HG03139 (cell line): Measurements from ENCODE around the gene MAP3K4.
A peak's percentile ranks its signal among the peaks of the same experiment; 100 is the strongest.

ENCODE experiments used
- ATAC-seq: cut with Tn5 transposase; IDR thresholded peaks from one replicate; pipeline ENCODE4 v1.9.1; 2021; ENCODE audit not compliant: unreplicated experiment

MAP3K4 gene

DNA sequence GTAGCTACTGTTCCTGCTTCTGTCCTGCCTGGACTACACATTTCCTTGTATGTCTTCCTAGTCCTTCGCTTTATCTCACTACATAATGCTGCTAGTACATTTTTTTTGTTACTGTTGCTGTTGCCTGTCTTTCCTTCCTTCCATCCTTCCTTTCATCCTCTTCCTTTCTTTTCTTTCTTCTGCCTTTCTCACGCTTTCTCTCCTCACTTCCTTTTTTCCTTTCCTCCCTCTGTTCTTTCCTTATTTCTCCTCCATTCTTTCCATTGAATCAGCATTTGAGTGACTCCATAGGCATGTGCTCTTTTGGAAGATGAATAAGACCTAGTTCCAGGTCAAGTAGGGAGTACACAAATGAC is 46.3 kb downstream of the MAP3K4 start:
- ATAC-seq: no peak

DNA sequence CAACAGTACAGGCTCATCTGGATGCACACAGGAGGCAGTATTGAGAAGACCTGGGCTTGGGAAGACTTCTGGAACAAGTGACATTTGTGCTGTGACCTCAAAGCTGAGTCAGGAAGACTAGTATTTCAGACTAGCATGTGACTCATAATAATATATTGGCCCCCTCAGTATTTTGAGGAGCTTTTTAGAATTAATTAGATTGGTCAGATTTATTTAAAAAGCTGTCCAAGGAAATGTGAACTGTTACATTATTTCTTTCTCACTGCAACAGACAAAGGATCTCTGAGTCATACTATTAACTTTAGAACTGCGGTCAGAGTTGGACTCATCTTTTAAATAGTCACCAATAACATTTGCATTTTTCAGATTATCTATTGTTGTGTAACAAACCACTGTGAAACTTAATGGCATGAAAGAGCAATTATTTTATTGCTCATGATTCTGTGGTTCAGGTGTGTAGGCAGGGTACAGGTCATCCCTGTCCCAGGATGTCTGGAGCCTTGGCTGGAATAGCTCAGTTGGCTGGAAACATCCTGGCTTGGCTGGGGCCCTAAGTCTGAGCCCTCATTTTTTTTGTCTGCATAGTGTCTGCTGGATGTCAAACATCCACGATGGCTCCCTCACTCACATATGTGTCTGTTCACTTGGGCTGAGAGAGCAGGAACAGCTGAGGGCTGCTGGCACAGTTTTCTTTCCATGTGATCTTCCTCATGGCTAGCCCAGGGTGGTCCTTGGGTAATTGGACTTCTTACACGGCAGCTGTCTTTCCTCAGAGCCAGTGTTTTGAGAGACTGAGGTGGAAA is 46.9 kb downstream of the MAP3K4 start:
- peak; percentile 77 for ATAC-seq

DNA sequence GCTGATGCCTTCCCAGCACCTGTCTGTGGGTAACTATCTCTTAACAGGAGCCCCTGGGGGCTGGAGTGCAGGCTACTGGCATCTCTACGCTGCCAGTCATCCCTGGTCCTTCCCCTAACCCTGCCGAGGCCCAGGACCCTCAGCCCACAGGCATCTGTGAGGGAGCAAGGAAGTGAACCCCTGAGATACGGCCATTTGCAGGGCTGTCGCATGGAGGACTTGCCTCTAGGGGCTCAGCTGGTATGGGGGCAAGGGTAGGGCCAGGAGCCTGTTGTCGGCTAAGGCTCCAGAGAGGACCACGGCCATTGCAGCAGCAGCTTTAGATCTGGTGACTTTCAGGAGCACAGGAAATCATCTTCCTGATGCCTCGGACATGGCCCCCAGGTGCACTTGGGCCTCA is 49.7 kb downstream of the MAP3K4 start:
- ATAC-seq: no peak

DNA sequence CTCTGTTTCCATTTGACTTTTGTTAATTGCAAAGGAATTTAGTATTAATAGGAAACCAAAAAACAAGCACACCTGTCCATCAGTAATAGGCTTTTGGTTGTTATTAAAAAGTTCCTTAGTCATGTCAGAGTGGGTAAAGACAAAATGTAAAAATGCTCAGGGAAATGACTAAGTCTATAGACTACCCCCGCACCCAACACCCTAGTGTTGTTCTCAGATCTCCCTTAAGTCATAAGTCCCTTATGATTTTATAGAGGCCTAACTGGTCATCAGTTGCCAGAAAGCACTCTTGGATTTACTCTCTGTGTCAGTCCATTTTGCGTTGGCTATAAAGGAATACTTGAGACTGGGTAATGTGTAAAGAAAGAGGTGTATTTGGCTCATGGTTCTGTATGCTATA is 52.8 kb downstream of the MAP3K4 start:
- no peak for ATAC-seq

DNA sequence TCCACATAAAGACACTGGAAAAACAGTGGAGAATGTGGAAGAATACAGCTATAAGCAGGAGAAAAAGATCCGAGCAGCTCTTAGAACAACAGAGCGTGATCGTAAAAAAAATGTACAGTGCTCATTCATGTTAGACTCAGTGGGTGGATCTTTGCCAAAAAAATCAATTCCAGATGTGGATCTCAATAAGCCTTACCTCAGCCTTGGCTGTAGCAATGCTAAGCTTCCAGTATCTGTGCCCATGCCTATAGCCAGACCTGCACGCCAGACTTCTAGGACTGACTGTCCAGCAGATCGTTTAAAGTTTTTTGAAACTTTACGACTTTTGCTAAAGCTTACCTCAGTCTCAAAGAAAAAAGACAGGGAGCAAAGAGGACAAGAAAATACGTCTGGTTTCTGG is 57.1 kb downstream of the MAP3K4 start:
- no peak for ATAC-seq

DNA sequence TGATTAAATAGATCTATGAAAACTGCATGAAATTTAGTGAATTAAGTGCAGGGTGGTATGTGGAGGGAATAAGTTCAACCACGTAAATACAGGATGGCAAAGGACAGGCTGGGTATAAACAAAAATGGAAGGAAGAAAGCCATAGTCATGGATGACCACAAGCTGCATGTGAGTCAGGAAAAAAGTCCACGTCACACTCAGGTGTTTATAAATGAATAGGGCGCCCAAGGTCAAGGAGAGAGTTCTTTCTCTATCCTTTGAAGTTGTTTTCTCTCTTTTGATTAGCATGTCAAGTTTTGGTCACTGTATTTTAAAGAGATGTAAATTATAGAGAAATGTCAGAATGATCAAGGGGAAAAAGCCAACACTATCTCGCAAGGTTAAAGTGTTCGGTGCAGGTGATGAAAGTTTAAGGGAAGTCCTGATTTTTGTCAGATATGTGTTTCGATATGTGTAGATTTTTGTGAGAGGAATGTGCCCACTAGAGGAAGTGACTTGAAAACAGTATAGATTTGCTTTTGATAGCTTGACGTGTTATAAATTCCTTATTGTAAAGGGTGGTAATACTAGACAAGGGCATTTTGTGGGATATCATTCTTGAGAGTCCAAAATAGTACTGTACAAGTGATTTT is 58.7 kb downstream of the MAP3K4 start:
- no peak for ATAC-seq

DNA sequence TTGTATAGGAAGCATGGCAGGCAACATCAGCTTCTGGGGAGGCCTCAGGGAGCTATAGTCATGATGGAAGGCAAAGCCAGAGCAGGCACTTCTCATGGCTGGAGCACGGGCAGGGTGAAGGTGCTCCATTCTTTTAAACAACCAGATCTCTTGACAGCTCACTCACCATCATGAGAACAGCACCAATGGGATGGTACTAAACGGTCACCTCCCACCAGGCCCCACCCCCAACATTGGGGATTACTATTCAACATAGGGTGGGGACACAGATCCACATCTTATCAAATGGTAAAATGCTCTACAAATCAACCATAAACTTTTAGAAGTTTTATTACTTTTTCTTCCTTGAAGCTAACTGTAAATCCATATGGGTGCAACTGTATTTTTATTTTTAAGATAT is 61.5 kb downstream of the MAP3K4 start:
- ATAC-seq: no peak

DNA sequence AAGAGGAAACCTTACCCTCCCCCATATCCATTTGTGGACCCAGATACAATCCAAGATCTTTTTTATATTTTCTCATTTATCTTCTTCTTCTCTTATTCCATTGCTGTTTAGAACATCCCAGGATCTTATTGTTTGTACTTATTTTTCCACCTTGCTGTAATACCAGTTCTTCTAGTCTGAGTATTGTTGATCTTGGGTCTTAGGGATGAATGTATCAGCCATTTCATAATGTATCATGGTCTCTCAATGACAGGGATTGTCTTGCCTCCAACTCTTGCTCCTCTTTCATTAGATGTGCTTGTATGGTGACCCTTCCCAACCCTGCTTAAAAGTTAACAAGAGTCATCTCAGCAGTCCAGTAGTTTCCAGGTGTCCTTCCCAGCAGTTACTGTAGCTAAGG is 63.3 kb downstream of the MAP3K4 start:
- no peak for ATAC-seq

DNA sequence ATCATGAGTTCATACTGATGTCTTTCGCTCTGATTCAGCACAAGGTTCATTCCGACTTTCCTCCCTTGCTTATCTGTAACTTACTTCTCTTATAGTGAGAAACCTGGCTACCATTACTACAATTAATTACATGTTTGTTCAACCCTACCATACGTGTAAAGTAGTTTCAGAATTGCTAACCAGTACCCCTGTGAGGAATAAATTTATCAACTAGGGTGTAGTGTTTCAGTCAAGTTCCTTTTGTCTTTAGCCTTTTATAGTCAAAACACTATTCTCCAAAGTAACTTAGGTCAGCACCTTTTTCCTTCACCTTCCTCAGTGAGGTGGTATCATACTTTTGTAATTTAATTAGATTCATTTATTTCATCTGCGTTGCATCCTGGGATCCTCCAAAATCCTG is 64.9 kb downstream of the MAP3K4 start:
- no peak for ATAC-seq

DNA sequence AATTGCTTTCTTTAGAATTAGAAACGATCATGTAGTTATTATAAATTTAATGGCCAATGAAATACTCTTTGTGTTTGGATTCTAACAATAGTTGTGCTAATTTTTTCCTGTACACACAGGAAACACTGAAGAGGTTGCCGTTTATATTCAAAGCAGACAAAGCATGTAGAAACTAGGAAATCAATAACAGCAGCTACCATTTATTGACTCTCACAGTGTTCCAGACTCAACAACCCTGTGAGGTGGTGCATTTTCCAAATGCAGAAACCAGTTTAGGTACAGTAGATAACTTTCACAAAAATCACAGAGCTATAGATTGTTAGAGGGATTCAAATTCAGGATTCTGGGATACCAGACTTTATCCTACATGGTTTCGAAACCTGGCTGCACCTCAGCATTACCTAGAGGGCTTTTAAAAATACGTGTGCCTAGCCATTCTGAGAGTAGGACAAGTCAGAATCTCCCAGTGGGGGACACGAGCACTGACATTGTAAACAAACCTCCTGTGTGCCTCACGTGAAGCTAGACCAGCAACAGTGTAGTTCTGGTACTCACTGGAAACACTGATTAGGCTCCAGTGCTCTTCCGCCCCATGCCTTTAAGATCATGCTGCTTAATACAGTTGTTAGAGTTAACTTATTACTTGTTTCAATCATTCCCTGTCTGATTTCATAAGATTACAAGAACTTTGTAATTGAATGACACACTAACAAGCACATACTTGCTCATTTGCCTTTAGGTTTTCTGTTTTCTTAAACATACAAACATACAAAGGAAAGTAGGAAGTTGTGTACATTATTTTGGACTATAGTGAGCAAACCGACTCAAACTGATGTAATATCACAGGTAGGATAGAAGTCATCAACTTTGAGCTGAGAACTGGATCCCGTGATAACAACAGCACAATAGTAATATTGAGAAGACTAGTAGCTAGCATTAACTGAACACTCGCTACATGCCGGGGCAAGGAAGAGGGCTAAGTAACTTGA is 65.8 kb downstream of the MAP3K4 start:
- no peak for ATAC-seq

DNA sequence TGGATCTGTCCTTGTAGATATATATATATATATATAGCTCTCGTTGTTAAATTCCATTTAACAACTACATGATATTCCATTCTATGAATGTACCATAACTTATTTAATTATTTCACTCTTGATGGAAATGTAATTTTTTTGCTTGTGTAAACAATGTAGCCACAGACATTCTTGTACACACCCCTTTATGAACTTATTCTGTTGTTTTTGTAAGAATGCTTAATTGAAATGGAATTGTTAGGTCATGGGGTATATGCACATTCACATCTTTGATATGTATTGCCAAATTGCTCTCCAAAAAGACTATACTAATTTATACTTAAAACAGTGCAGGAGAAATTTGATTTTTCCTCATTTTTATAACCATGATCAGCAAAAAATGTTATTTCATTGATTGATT is 67.2 kb downstream of the MAP3K4 start:
- no peak for ATAC-seq

DNA sequence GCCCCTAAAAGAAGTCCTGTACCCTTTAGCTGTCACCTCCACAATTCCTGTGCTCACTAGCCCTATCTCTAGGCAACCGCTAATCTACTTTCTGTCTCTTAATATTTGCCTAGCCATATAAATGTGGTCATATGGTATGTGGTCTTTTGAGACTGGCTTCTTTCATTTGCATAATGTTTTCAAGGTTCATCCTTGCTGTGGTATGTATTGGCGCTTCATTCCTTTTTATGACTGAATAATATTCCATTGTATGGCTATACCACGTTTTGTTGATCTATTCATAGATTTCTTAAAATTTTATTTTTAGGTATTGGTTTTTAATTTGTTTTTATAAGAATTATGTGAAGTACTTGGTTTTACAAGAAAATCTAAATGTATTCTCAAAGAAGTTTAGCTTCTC is 70.0 kb downstream of the MAP3K4 start:
- ATAC-seq: no peak

DNA sequence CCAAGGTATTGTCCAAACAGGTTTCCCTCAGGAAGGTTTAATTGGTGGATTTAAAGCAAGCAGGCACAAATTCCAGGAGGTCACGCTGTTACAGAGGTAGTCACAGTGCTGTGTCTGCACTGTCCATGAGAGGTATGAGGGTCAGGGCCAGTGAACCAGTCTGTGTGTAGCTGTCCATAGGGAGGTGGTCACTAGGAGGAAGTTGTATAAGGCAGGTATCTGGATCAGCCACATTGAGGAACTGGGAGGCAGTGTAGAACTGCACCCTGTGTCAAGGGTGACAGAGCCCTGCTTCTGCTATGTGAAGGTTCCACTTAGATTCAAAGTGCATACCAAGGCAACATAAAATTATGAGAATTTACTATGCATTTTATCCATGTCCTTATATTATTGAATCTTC is 73.3 kb downstream of the MAP3K4 start:
- ATAC-seq: no peak

DNA sequence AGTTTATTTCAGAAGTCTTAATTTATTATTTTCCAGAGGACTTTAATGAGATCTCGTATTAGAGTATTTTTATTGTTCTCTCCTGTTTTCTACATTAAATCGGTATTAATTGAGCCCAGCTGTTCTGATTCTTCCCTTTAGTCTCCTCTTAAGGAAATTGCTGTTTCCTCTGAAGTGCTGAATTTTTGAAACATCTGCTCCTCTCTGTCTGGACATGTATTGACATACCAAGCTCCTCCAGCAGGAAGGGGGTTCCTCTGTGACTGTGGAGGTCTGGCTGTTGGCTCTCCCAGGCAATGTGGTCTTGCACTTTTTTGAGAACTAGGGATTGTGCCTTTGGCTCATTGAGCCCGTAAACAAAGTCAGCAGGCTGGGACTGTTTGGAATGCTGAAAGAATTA is 74.9 kb downstream of the MAP3K4 start:
- no peak for ATAC-seq

DNA sequence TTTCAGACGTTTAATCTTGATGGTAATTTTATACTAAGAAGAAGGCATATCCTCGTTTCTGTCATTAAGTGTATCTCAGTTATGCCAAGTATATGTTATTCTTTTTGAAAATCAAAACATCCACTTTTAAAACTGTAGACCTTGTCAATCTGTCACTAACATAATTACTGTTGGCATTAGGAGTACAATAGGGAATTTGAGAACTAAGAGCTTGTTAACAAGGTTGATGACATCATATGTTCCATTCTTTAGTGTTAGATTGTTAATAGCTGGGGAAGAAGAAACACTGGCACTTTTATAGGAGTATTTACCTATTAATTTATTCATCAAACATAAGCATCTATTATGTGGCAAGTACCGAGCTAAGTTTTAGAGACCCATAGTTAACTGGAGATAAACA is 76.2 kb downstream of the MAP3K4 start:
- no peak for ATAC-seq

DNA sequence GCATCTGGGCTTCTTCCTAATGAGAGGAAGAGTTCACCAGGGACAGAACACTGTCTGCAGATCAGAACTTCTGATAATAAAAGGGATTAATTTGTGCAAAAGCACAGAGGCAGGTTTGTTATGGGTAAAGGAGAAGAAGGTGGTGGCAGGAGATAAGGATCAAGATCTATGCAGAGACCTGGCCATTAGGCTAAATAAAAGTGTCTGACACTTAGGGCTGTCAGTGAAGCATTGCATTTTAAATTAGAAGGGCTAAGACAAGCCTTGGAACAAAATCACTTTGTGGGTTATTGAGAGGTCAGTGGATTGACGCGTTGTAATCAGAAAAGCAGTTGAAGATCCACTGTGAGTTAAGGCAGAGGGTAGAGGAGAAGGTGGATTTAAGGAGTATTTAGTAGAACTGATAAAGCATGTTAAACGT is 76.8 kb downstream of the MAP3K4 start:
- no peak for ATAC-seq

DNA sequence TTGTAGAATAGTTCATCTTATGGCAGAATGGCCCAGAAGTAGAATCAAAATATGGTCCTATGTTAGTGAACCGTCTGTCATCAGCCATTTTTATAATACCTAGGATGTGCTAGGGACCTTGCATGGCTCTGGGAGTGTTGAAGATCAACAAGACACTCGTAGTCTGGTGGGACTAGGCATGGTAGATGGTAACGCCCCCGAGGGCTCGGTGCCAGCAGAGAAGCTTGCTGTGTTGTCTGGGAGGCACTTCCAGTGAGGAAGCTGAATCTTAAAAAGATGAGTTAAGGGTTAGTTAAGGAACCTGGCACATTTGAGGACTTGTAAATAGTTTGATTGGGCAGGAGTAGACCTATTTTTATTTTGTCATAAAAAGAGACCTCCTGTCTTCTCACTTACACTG is 82.4 kb downstream of the MAP3K4 start:
- no peak for ATAC-seq

DNA sequence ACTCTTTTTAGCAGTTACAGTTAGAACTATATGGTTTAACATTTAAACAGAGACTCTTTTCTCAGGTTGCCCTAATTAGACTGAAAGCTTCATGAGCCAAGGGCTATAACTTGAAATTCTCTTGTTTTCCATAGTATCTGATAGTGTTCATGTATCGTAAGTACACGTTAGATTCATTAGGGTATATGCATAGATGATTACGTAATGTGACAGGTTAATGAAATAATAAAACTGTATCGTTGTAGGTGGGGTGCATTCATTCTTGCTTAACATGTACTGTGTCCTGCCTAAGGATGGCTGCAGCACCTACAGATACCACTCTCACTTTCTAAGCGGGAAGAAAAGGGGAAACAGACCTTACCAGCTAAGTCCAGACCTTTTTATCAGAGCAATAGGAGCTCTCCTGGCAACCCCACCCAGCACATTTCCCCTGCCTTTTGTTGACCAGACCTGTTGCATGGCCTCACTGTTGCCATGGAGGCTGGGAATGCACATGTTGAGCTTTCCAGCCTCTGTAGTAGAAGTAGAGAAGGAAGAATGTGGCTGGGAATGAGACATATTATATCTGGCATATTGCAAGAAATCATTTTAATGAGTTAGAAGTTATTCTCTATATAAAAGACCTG is 83.0 kb downstream of the MAP3K4 start:
- no peak for ATAC-seq

DNA sequence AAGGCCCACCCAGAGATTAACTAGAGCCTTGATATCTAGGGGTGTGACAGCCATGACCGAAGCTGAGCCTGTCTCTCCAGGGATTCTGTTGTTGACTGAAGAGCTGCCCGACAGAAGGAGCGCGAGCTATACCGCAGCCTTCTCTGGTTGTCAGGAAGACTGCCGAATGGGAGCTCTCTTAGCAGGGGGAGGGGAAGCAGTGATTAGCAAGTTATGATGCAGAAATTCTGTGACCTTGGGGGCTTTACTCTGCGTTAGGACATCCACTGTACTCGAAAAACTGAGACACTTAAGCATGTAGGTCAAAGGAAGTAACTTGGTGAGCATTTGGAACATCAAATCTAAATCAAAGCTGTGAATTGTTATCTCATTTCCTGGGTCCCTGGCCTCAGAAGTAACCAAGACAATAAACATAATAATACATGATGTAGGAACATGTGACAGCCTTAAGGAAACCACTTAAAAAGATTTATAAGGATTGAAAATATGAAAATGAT is 84.7 kb downstream of the MAP3K4 start:
- no peak for ATAC-seq

DNA sequence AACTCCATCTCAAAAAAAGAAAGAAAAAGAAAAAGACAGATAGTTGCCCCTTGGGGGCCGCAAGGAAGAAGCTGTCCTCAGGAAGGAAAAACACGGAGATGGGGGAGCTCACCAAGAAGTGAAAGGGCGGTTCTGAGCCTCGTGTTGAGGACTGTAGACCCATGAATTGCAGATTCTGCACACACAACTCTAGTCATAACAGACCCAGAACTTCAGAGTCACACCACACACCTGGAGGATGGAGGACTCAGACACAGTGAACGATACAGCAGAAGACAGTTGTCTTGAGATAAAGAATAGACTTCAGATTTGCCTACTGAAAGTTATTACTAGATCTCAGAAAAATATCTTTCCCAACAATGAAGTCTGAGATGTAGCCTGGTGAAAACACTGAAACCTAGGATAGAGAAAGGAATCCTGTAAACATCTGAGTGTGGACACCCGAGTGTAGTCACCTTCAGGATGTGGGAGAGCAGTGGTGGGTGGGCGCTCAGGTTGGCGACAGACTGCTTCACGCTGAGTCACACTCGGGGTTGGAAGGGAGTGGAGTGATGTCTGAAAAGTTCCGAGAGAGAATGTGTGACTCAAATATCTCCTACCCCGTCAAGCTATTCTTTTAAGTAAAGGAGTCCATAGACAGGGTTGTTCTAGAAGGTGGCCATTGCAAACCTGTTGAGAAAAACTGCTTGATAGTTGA is 88.1 kb downstream of the MAP3K4 start:
- no peak for ATAC-seq
